H9 (cell line): ENCODE data around the gene TMEM208. TPM values are rescaled to one million over a fixed set of nuclear protein-coding genes. Genes with fewer than 3 reads are reported as not detected.

Source experiments
- DNase-seq: peaks from one replicate; pipeline ENCODE4 v3.0.0-alpha.2; 2017
- H2AFZ ChIP-seq: one replicate; pipeline ENCODE4 v1.6.1; 2013; ENCODE audit warnings: mild to moderate bottlenecking, low read length, control low read depth, moderate library complexity
- H2AK5ac ChIP-seq: 2 replicates; pipeline ENCODE4 v1.6.1; 2013; ENCODE audit warnings: low read length, control low read depth, mixed read lengths; ENCODE audit not compliant: insufficient read length
- H2BK120ac ChIP-seq: one replicate; pipeline ENCODE4 v1.6.1; 2013; ENCODE audit warnings: low read depth, mild to moderate bottlenecking, low read length, control low read depth, inconsistent platforms; ENCODE audit not compliant: poor library complexity, severe bottlenecking
- H2BK12ac ChIP-seq: 2 replicates; pipeline ENCODE4 v1.6.1; 2013; ENCODE audit warnings: low read length, control low read depth, mixed read lengths, low read depth; ENCODE audit not compliant: insufficient read length
- H2BK15ac ChIP-seq: 2 replicates; pipeline ENCODE4 v1.6.1; 2013; ENCODE audit warnings: low read depth, low read length, control low read depth
- H2BK20ac ChIP-seq: one replicate; pipeline ENCODE4 v1.6.1; 2013; ENCODE audit warnings: low read depth, mild to moderate bottlenecking, low read length, control low read depth, inconsistent platforms; ENCODE audit not compliant: poor library complexity, severe bottlenecking
- H2BK5ac ChIP-seq: 2 replicates; pipeline ENCODE4 v1.6.1; 2013; ENCODE audit warnings: low read length, control low read depth, mixed read lengths; ENCODE audit not compliant: insufficient read length
- H3K14ac ChIP-seq: 2 replicates; pipeline ENCODE4 v1.6.1; 2013; ENCODE audit warnings: low read length, control low read depth; ENCODE audit not compliant: insufficient read depth
- H3K18ac ChIP-seq: 2 replicates; pipeline ENCODE4 v1.6.1; 2013; ENCODE audit warnings: low read depth, mild to moderate bottlenecking, mixed read lengths, low read length, control low read depth; ENCODE audit not compliant: insufficient read length
- H3K23ac ChIP-seq: 2 replicates; pipeline ENCODE4 v1.6.1; 2013; ENCODE audit warnings: low read length, control low read depth, mixed read lengths, low read depth; ENCODE audit not compliant: insufficient read length
- H3K23me2 ChIP-seq: 2 replicates; pipeline ENCODE4 v1.6.1; 2013; ENCODE audit warnings: low read depth, mild to moderate bottlenecking, mixed read lengths, low read length, control low read depth; ENCODE audit not compliant: insufficient read length, poor library complexity, severe bottlenecking
- H3K27ac ChIP-seq: 2 replicates; pipeline ENCODE4 v1.5.1; 2013; ENCODE audit warnings: low read length, control low read depth, mixed read lengths, low read depth; ENCODE audit not compliant: insufficient read length
- H3K27me3 ChIP-seq: 2 replicates; pipeline ENCODE4 v1.6.1; 2013; ENCODE audit warnings: low read length, control low read depth, inconsistent platforms; ENCODE audit not compliant: insufficient read depth
- H3K4ac ChIP-seq: 2 replicates; pipeline ENCODE4 v1.6.1; 2013; ENCODE audit warnings: low read depth, mild to moderate bottlenecking, control low read depth, inconsistent platforms, low read length, moderate library complexity
- H3K4me1 ChIP-seq: 2 replicates; pipeline ENCODE4 v1.6.1; 2013; ENCODE audit warnings: low read length, control low read depth, inconsistent platforms; ENCODE audit not compliant: insufficient read depth
- H3K4me2 ChIP-seq: 2 replicates; pipeline ENCODE4 v1.6.1; 2013; ENCODE audit warnings: low read length, control low read depth, mixed read lengths; ENCODE audit not compliant: insufficient read length, insufficient read depth
- H3K56ac ChIP-seq: 2 replicates; pipeline ENCODE4 v1.6.1; 2013; ENCODE audit warnings: low read depth, mild to moderate bottlenecking, mixed read lengths, low read length, control low read depth; ENCODE audit not compliant: insufficient read length
- H3K79me1 ChIP-seq: 2 replicates; pipeline ENCODE4 v1.6.1; 2013; ENCODE audit warnings: low read depth, mild to moderate bottlenecking, moderate library complexity, low read length, control low read depth, inconsistent platforms; ENCODE audit not compliant: insufficient read depth, poor library complexity, severe bottlenecking
- H3K79me2 ChIP-seq: 2 replicates; pipeline ENCODE4 v1.6.1; 2013; ENCODE audit warnings: low read length, control low read depth, inconsistent platforms; ENCODE audit not compliant: insufficient read depth
- H3K9ac ChIP-seq: 2 replicates; pipeline ENCODE4 v1.6.1; 2013; ENCODE audit warnings: low read length, control low read depth, mixed read lengths; ENCODE audit not compliant: insufficient read length; ENCODE audit errors: extremely low read depth
- H3K9me3 ChIP-seq: one replicate; pipeline ENCODE4 v1.6.1; 2013; ENCODE audit warnings: low read depth, low read length, inconsistent platforms; ENCODE audit not compliant: control insufficient read depth
- H3T11ph ChIP-seq: one replicate; pipeline ENCODE4 v1.6.1; 2013; ENCODE audit warnings: mild to moderate bottlenecking, low read length, control low read depth, inconsistent platforms
- H4K20me1 ChIP-seq: one replicate; pipeline ENCODE4 v1.6.1; 2013; ENCODE audit not compliant: control insufficient read depth, insufficient read length, insufficient read depth
- H4K5ac ChIP-seq: 2 replicates; pipeline ENCODE4 v1.6.1; 2013; ENCODE audit warnings: low read depth, mild to moderate bottlenecking, mixed read lengths, low read length, control low read depth; ENCODE audit not compliant: insufficient read length
- H4K8ac ChIP-seq: replicated peaks from 2 replicates; pipeline ENCODE4 v1.6.1; 2013; ENCODE audit warnings: low read length, control low read depth, mixed read lengths, low read depth; ENCODE audit not compliant: insufficient read length
- H4K91ac ChIP-seq: 2 replicates; pipeline ENCODE4 v1.6.1; 2013; ENCODE audit warnings: low read depth, mild to moderate bottlenecking, moderate library complexity, mixed read lengths, low read length, control low read depth; ENCODE audit not compliant: insufficient read length
- H3K27ac Mint-ChIP-seq, 3 experiments: 2 replicates in 2 of 3; 3 replicates in 1 of 3; pipeline ENCODE4 v1.8.0; 2020 to 2021; ENCODE audit warnings: mixed read lengths in 3 of 3, mild to moderate bottlenecking in 1 of 3, moderate library complexity in 1 of 3
- H3K27me3 Mint-ChIP-seq: 2 replicates; pipeline ENCODE4 v1.8.0; 2021; ENCODE audit warnings: low read depth, mild to moderate bottlenecking, moderate library complexity, mixed read lengths
- H3K36me3 Mint-ChIP-seq, 3 experiments: 2 replicates in 2 of 3; 3 replicates in 1 of 3; pipeline ENCODE4 v1.8.0; 2020 to 2021; ENCODE audit warnings: low read depth in 3 of 3, mixed read lengths in 3 of 3; ENCODE audit not compliant: insufficient read depth in 1 of 3
- H3K4me1 Mint-ChIP-seq, 2 experiments: 2 replicates each; pipeline ENCODE4 v1.8.0; 2020; ENCODE audit warnings: mixed read lengths in 2 of 2
- H3K4me3 Mint-ChIP-seq, 2 experiments: 2 replicates in 1 of 2; 3 replicates in 1 of 2; pipeline ENCODE4 v1.8.0; 2020 to 2021; ENCODE audit warnings: mild to moderate bottlenecking in 2 of 2, mixed read lengths in 2 of 2, moderate library complexity in 1 of 2
- H3K9me3 Mint-ChIP-seq, 2 experiments: 2 replicates in 1 of 2; 3 replicates in 1 of 2; pipeline ENCODE4 v1.8.0; 2020; ENCODE audit warnings: mild to moderate bottlenecking in 2 of 2, mixed read lengths in 2 of 2, moderate library complexity in 1 of 2
- WGBS: extraction: QIAGEN DNeasy Blood & Tissue Kit; methylation state at CpG from one replicate; pipeline ENCODE4 v1.1.7; 2013; ENCODE audit warnings: missing lambda C conversion rate, low lambda C conversion rate, mixed read lengths; ENCODE audit not compliant: insufficient read length; ENCODE audit errors: extremely low coverage; 5-methylcytosine and 5-hydroxymethylcytosine counted together
- total RNA-seq: library from RNA; stranded (reverse); gene quantifications from 2 replicates; pipeline ENCODE4 v1.2.1, GENCODE V29; 2021
- TF ChIP-seq, protein P1 (sequence below): fragments of 200-600 bp; sonication (generic); conservative IDR thresholded peaks from 3 replicates; pipeline ENCODE4 v1.8.0; 2021; ENCODE audit warnings: antibody characterized with exemption, mild to moderate bottlenecking

The TMEM208 gene
- total RNA-seq, 1 experiment from 2014 or later: 42.6 TPM

DNA sequence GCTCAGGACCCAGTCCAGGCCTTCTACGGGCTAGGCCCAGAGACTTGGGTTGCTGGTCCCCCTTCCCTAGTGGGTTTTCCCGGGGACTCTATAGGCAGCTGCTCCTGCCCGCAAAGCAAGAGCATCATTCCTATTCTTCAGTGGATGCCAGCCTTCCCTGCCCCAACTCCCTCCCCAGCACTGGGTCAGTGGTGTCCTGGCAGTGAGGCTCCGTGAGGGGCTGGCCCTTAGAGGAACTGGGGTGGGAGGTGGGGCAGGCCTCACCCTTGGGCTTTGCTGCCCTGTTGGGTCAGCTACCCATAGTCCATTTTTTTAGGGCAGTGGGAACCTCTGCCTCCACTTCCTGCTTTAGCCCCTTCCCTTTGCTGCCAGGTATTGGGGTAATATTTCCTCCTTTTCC, 44.5 kb downstream of the TMEM208 start:
- Mint-ChIP-seq H3K36me3 (peaks cover 0 to 2% (median 0%) of the 10 kb centered on the region in 3 experiments; a peak in 2 of 7 replicates), H3K27ac (no peak overlapping the region), H3K9me3 (no peaks in the 10 kb centered on the region), H3K27me3 (no peaks in the 10 kb centered on the region; the same call in 1 of the 2 replicates), H3K4me3 (no peak overlapping the region), H3K4me1 (peaks cover 0 to 4% of the 10 kb centered on the region in 2 experiments; a peak in 1 of 4 replicates)
- Histone ChIP-seq H3T11ph (no peak overlapping the region), H4K20me1 (no peaks in the 10 kb centered on the region), H3K23ac (no peak overlapping the region), H3K27ac (no peak overlapping the region), H2BK120ac (no peak overlapping the region), H3K14ac (no peak overlapping the region), H3K56ac (no peak overlapping the region), H2BK20ac (no peak overlapping the region), H3K4ac (no peak overlapping the region), H2BK15ac (no peak overlapping the region), H3K4me1 (no peaks in the 10 kb centered on the region), H3K18ac (no peak overlapping the region), H2AK5ac (no peak overlapping the region), H4K8ac (no peak overlapping the region), H3K9ac (no peak overlapping the region), H2BK12ac (no peak overlapping the region), H3K23me2 (no peaks in the 10 kb centered on the region), H2BK5ac (no peak overlapping the region), H4K91ac (no peak overlapping the region), H3K27me3 (no peaks in the 10 kb centered on the region; the same call in 1 of the 2 replicates), H3K4me2 (no peak overlapping the region), H3K79me2 (no peaks in the 10 kb centered on the region), H3K9me3 (no peaks in the 10 kb centered on the region), H3K79me1 (no peaks in the 10 kb centered on the region), H4K5ac (no peak overlapping the region), H2AFZ (no peak overlapping the region)
- TF ChIP-seq, protein P1, sequence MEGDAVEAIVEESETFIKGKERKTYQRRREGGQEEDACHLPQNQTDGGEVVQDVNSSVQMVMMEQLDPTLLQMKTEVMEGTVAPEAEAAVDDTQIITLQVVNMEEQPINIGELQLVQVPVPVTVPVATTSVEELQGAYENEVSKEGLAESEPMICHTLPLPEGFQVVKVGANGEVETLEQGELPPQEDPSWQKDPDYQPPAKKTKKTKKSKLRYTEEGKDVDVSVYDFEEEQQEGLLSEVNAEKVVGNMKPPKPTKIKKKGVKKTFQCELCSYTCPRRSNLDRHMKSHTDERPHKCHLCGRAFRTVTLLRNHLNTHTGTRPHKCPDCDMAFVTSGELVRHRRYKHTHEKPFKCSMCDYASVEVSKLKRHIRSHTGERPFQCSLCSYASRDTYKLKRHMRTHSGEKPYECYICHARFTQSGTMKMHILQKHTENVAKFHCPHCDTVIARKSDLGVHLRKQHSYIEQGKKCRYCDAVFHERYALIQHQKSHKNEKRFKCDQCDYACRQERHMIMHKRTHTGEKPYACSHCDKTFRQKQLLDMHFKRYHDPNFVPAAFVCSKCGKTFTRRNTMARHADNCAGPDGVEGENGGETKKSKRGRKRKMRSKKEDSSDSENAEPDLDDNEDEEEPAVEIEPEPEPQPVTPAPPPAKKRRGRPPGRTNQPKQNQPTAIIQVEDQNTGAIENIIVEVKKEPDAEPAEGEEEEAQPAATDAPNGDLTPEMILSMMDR: no peak
- no CpG with 5 or more reads among the region's 4 CpGs for WGBS
- no peak for DNase-seq
